ENCODE results near the gene SART3.
A peak's percentile ranks its signal among the peaks of the same experiment; 100 is the strongest.
"Not testable (repeated sequence)": the region's sequence is repeated elsewhere in the genome, so short reads cannot be mapped to it uniquely, and the experiment has no call there.

The SART3 gene

GRCh38 chr12:108578813-108579212, 17.8 kb upstream of the SART3 start:
- no peak for FAIRE-seq

- FAIRE-seq, result no peak
Observed at GRCh38 chr12:108578264-108578663, 17.3 kb upstream of the SART3 start.

GRCh38 chr12:108577458-108577857, 16.5 kb upstream of the SART3 start:
- FAIRE-seq, result no peak

- no peak for FAIRE-seq
Observed at GRCh38 chr12:108576660-108577234, 15.8 kb upstream of the SART3 start.

DNA sequence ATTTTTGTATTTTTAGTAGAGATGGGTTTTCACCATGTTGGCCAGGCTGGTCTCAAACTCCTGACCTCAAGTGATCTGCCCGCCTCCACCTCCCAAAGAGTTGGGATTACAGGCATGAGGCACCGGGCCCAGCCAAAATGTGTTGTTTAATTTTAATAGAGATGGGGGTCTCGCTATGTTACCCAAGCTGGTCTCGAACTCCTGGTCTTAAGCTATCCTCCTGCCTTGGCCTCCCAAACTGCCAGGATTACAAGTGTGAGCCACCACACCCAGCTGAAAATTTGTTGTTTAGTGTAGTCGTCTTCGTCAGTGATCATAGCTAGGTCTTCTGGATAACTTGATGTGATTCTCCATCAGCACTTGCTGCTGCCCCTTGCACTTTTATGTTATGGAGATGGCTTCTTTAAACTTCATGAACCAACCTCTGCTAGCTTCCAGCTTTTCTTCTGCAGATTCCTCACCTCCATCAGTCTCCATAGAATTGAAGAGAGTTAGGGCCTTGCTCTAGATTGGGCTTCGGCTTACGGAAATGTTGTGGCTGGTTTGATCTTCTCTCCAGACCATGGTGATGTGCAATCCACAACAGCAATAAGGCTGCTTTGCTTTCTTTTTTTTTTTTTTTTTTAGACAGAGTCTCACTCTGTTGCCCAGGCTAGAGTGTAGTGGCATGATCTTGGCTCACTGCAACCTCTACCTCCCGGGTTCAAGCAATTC, 14.4 kb upstream of the SART3 start:
- FAIRE-seq, result no peak

- not testable (repeated sequence) for FAIRE-seq
Observed at GRCh38 chr12:108574276-108574675, 13.3 kb upstream of the SART3 start.

DNA sequence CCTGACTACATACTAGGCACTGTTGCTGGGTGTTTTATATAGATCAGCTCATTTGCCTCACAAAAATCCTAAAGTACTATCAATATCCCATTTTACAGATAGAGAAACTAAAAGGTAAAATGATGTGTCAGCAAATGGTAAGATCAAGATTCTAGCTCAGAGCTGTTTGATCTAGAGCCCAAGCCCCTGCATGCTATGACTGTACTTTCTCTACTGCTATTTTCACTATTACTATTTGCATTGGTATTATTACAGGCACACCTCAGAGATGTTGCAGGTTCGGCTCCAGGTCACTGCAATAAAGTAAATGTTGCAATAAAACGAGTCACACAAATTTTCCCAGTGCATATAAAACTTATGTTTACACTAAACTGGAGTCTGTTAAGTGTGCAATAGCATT, 12.3 kb upstream of the SART3 start:
- no peak for FAIRE-seq

DNA sequence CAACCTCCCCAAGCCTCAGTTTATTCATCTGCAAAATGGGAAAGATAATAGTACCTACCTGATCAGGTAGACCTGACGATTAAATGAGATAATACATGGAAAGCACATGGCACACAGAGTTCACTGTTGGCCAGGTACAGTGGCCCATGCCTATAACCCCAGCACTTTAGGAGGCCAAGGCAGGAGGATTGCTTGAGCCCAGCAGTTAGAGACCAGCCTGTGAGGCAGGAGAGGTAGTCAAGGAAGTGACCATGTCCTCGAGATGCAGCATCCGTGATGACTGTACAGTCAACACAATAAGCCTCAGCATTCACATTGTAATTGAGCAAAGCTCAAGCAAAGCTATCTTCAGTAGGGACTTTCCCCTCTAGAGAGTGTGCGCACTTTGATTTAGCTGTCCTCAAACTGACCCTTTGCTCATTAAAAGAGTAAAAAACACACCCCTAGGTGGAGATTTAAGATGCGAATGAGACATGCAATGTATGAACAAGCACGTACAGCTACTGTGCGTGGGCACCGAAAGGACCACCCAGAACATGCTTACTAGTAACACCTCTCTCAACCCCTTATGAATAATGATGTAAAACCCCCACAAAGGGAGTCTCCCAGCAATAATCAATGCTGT, 11.3 kb upstream of the SART3 start:
- no peak for FAIRE-seq

- FAIRE-seq, result no peak
Observed at GRCh38 chr12:108571609-108572165, 10.7 kb upstream of the SART3 start.

DNA sequence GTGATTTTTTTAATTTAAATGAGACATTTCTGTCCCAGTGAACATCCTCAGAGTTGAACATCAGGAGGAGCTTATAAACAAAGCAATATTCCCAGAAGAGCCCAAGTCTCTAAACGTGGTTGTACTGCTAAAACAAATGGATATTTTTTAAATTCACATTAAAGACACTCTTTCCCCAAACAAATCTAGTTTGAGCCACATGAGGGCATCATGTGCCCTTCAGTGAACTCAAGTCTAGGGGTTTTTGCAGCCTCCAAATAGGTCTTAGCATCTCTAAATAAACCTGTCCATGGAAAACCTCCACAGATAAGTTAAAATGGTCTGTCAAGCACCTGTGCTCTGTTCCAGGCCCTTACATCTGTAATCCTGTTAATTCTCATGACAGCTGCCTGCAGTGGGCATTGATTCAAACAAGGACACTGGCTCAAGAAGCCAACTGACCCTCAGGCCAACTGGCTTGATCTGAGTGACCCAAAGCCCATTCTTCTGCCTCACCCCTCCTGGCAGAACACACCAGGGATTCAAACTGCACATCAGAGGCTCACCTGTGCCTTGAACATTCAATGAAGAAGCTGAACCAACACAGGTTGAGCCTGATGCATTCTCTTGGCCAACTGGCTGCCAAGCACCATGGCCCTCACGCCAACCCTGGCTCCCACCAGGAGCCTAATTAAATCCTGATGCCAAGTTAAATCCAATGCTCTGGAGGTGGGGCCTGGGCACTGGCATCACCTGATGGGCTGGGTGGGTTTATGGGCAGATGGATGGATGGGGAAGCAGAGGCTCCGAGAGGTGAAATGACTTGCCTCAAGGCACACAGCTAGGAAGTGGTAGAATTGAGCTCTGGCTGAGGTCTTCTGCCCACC, 10.0 kb upstream of the SART3 start:
- peak; percentile 72 for FAIRE-seq

DNA sequence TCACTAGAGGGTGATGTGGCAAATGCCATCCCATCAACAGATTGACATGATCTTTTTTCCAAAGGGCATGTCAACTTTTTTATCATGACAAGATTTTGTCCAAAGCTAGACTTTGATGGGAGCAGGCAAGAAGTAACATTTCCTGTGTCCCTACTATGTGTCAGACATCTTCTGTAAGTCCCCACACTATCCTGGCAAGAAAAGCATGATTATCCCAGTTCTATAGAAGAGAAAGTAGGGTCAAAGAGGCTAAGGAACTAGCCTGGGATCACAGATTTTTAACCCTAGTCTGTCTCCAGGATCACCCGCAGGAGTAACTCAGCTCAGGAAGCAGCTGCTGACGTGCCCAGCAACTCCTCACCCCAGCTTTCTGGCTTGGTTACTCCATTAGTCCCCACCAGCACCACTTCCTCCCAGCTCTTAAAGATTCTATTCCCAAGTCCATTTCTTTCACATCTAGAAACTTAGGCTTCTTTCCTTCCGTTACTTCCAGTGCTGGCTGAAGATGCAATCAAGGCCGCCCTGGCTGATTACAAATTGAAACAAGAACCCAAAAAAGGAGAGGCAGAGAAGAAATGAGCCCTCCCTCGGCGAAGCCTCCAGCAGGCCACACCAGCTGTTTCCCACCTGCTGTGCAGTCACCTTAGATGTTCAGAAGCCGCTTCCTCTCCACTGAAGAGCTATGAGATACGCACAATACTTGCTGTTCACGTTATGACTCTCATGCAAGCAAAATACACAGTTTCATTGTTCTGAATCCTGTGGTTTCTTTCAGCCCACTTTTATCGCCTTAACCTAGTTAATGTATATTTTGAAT, 7.6 kb upstream of the SART3 start:
- FAIRE-seq, result no peak

DNA sequence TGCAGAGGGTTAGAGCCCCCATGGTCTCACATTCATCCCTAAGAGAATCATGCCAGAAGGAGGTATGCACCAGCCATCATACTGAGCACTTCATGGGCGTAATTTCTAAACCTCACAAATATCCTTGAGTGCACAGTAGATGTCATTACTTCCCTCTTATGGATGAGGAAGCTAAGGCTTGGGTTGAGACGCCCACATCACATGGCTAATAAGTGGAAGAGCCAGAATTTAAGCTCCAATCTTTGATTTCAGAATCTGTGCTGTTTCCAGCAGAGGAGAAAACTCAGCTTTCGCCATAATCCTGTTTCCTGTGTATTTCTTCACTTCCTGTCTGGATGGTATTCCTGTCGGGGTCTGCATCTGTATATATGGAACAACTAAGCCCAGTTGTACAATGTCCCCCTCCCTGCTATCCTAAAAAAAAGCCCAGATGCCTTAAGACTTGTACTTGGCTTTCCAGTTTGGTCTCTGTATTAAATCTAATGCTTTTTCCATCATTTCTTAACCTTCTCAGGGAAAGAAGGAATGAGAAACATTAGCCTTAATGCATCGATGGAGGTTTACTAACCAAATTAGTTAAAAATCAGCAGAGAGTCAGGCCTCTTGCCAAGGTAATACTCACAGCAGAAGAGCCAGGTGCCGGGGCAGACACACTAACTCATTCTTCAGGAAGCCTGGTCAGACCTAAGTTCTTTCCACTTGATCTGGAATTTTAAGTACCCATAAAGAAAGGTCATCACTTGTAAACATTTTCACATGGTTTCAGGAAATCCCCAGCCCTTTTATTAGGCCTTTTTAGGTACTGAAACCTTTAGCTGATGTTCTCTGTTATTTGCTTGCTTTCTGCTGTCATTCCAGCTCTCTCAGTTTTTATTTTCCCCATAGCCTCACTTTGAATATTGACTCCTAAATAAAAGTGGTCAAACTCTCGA, 6.7 kb upstream of the SART3 start:
- no peak for FAIRE-seq

DNA sequence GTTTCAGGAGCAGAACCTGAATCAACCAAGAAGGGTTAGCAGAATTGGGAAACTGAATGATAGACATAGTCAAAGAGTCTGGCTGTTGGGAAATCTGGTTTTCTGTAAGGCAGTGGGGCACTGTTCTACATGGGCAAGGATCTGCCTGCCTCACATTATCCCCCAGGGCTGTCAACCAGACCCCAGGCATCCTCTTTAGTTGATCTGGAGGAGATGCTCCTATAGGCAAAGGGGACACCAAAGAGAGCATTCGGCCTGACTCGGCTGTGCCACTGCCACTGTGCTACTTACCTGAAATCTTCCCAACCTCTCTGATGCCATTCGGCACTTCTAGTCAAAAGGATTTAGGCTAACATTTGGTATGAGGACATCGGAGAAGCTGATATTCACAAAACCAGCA, 5.5 kb upstream of the SART3 start:
- no peak for FAIRE-seq

GRCh38 chr12:108565976-108566375, 5.0 kb upstream of the SART3 start:
- no peak for FAIRE-seq

- no peak for FAIRE-seq
Observed at GRCh38 chr12:108565146-108565545, 4.2 kb upstream of the SART3 start.

DNA sequence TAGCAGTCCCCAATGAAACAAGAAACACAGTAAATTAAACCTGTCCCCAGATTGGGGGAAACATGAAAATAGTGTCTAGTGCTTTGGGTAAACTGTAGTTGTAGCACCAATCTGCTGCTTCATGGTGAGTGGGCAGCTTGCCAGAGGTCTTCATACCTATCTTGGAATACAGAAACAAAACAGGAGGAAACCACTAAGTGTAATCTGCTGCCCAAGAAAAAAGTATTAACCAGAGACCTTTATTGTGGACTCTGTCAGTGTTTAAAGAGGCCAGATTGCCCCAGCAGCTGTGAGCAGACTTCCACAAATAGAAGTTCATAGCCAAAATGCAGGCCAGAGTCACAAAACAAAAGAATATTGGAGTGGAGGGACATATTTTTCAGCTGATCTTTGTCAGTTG, 3.8 kb upstream of the SART3 start:
- FAIRE-seq, result no peak

DNA sequence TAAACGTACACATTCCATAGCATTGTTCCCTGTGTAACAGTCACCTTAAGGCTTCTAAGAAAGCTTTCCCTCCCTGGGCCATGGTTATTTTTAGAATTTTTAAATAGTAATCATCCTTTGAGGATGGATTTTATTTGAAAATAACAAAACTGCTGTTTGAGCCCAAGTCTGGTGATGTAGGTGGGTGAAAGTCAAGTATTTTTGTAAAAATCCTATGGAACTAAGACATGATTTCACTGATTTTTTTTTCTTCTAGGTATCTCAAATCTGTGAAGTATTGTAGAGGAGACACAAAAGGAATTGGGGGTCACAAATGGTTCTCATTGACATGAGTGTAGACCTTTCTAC, 2.8 kb upstream of the SART3 start:
- no peak for FAIRE-seq

GRCh38 chr12:108563136-108563803, 2.3 kb upstream of the SART3 start:
- peak; percentile 93 for FAIRE-seq

GRCh38 chr12:108562348-108563135, 1.6 kb upstream of the SART3 start, which contains the start of gene ISCU:
ISCU (plus strand) TSS chr12:108562596; CDS start chr12:108562623, 27 bp downstream.
- FAIRE-seq, result no peak
